Measurements from ENCODE around the gene HOXD10.

The HOXD10 gene

GRCh38 chr2:176107731-176108181 lies 8.8 kb upstream of the HOXD10 start:
- no peak for DNase-seq

- no peak for DNase-seq
Observed at GRCh38 chr2:176109192-176109901, 7.2 kb upstream of the HOXD10 start.

DNA sequence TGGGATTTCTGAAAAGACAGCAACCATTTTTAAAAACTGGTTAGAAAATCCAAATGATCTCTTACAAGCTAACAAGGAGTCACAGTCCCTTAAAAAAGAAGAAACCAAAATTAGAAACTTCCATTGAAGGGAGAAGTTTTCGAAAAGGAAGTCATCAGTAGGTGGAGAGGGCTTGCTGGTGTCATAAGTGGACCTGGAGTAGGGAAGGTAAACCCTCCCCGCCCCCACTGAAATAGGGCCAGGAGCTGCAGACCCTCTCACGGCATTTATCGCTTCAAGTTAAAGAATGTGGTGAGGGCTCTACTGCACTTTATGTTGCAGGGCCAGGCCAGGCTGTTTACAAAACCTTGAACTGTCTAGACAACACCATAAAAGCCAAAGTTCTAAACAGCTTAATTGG lies 6.6 kb upstream of the HOXD10 start:
- DNase-seq = no peak

DNA sequence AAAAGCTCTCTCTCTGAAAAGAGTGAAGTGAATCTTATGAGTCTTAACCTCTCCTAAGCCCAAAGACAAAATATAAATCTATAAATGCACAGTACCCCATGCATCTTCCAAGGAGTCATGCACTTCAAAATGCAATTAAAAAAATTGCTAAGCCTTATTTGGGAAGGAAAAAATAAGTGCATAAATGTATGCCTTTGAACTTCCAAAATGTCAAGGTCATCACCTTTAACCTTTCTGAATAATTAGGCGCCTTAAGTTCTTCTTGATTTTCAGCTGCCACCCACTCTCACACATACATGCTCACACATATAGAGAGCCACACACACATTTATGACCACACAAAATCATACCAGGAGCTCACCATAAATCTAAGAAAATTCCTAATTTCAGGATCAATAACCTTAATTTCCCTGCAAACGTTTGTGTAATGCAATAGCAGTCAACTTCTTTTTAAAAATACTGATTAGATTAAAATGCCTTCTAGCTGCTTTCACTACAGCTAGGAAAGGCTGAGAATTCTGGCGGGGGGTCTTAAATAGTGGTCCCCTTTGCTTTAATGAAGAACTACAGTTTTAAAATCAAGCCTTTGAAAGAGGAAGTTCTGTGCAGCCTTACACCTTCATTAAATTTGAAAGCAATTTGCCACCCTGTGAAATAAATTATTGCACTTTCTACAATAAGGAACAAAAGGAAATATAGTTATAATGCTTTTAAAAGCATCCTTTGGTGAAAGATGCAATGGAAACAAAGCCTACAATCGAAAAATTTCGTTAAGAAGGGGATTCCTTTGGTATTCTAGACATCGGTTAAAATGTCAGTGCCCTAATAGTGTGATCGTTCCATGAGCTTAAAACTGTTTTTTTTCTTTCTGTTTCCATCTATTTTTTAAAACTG lies 5.9 kb upstream of the HOXD10 start:
- DNase-seq = no peak

GRCh38 chr2:176111309-176111663 lies 5.3 kb upstream of the HOXD10 start:
- peak; percentile 60 for DNase-seq

DNA sequence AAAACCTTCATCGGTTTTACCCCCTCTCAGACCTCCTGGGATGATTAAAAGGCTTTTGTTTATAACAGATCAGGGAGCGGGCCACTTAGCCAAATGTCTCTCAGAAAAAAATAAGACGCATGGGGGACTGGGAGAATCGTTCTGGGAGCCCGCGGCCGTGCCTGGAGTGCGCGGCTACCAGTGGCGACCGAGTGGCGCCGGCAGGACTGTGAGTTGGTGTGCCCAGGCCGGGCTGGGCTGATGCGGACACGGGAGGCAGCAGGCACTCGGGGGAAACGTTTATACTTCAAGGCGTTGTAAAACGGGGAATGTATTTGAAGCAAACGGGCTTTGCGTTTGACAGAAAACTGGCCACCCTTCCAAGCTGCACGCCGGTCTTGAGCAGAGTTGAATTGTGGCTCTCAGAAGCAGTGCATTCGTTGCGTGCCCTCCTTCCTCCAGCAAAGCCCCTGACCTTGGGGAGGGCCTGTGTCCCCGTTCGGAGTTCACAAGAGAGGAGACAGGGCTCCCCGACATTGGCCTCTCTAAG lies 4.7 kb upstream of the HOXD10 start:
- no peak for DNase-seq

DNA sequence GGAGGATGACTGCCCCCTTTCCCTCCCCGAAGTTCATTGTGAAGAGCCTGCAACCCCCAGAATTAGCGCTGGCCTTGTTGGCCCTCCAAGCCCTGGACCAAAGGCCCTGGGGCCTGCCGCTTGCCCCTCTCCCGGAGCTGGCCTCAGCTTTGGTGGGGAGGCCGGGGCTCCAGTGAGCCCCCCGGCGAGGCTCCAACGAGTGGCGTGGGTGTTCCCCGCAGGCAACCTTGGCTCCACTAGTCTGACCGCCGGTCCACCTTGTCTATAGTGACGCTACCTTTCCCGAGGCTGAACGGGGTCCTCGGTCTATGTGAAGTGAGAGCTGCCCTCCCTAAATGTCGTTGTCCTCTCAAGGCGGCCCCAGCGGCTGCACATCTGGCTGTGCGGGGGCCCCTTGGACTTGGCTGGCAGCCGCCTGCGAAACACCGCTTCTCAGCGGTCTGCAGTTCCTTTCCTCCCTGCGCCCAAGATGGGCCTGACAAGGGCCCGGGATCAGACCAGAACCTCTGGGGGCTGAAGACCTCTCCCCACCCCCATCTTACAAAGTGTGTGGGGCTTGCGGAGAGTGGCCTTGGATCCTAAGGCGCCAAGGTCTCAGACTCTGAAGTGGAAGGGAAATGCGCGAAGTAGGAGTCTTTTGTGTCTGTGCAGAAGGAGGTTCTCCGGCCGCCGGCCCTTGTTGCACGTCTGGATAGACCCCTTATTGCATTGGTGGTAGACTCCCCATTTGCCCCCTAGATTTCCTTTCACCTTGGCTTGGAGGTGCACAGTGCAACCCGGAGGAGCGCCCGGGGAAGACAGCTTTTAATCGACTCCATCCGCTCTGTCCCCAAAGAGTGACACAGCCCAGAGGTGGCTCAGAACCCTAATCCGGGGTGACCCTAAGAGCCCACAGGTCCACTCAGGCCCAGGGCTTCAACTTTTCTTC lies 3.9 kb upstream of the HOXD10 start:
- DNase-seq = no peak

DNA sequence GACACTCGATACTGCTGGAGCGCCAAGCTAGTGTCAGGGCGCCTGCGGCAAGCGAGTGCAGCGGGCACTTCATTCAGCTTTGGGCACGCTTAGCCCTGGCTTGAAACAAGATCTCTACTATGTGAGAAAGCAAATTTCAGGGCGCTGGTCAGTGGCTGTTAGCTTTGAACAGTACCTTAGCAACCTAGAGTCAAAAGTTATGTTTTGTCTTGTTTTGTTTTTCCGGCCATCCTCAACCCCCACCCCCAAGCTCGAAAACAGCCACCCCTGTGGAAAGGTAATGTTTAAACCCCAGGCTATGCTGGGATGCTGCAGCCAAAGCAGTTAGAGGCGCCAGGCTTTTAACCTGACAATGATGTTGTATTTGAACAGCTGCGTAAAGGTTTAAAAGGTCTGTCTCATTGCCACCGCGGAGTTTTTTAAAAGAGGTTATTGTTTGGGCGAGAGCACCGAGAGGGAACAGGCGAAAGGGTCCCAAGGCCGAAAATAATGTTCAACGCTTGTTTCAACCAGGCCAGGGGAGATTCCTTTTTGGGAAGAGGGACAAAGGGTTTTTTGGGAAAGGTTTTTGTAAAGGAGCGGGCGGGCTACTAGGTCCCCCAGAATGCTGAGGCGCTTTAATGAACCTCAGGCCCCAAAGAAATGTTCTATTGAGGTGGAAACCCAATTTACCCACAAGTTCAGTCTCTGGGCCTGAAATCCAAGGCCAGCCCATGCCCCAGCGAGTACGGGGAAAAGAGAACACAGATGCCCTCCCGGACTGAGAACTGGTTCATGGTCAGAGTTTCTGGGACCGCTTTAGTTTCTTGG lies 2.3 kb upstream of the HOXD10 start:
- peak; percentile 62 for DNase-seq

GRCh38 chr2:176114930-176115625 lies 1.5 kb upstream of the HOXD10 start:
- DNase-seq = no peak

GRCh38 chr2:176117162-176117822 lies 714 bp downstream of the HOXD10 start:
- DNase-seq = no peak

DNA sequence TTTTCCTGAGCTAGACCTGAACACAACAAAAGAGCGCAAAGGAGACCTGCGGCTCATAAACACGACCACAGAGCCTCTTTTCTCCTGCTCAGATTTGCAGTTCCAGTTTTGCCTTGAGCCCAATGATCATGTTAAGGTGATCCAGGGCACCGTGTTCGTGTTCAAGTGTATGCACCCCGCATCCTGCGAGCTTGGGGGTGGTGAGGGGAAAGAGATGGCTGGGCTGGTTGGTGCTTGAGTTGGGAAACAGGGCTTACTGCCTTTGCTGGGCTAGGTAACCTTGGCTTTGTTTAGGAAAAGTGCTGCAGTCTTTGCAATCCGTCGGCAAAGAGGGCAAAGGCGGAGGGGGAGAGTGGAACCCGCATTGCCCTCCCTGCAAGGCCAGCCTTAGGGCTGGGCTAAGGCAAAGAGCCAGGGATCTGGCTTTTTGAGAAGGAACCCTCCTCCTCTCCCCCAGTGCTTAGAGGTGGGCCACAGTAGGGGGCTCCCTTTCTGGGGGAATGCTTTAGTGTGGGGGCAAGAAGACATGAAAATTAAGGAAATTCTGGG lies 1.3 kb downstream of the HOXD10 start:
- no peak for DNase-seq

DNA sequence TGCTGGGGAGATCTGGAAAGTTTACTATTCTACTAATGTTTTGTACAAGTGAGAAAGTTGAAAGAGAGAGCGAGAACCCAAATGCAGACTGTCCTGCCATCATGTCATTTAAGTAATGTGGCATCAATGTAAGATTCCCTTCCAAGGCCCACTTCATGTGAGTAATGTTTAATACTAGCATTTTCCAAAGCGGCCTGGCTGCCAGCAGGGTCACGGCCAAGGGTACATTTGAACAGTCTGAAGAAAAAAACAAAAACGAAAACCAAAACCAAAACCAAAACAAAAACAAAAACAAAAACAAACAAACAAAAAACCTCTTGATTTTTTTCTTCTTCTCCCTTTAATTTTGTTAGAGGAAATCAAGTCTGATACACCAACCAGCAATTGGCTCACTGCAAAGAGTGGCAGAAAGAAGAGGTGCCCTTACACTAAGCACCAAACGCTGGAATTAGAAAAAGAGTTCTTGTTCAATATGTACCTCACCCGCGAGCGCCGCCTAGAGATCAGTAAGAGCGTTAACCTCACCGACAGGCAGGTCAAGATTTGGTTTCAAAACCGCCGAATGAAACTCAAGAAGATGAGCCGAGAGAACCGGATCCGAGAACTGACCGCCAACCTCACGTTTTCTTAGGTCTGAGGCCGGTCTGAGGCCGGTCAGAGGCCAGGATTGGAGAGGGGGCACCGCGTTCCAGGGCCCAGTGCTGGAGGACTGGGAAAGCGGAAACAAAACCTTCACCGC lies 2.2 kb downstream of the HOXD10 start:
- peak; percentile 39 for DNase-seq

DNA sequence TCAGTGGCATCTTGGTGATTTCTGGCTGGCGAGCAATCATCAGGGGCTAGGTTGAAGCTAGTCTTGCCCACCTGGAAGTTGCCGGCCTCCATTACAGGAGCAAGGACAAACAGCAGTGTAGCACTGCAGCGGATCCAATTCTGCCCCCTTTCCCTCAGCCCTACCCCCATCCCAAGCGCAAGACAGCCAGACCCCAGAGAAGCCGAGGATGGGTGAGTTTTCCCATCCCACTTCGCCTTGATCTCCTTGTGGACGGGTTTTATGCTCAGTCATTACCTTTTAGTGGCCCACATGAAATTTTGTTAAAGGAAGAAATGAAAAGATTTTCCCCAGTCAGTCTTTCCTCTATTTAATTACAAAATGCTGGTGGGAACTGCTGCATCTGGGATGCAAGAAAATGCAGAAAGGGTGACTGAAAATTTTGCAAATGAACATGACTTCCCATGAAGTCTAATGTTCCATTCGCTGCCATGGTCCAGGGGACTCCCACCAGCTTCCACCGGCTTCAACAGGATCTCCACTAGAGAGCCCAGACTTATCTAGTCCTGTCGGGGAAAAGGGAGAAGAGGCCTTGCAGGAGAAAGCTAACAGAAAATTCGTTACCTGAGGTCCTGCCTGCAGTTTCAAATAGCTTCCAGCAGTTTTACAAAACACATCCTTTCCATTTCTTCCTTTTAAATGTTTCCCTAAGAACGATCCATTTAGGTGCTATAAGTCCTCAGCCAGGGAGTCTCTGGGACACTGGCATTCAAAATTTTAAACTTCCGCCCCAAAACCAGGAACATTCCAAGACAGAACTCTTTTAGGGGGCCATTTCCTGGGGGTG lies 4.0 kb downstream of the HOXD10 start:
- DNase-seq = no peak

DNA sequence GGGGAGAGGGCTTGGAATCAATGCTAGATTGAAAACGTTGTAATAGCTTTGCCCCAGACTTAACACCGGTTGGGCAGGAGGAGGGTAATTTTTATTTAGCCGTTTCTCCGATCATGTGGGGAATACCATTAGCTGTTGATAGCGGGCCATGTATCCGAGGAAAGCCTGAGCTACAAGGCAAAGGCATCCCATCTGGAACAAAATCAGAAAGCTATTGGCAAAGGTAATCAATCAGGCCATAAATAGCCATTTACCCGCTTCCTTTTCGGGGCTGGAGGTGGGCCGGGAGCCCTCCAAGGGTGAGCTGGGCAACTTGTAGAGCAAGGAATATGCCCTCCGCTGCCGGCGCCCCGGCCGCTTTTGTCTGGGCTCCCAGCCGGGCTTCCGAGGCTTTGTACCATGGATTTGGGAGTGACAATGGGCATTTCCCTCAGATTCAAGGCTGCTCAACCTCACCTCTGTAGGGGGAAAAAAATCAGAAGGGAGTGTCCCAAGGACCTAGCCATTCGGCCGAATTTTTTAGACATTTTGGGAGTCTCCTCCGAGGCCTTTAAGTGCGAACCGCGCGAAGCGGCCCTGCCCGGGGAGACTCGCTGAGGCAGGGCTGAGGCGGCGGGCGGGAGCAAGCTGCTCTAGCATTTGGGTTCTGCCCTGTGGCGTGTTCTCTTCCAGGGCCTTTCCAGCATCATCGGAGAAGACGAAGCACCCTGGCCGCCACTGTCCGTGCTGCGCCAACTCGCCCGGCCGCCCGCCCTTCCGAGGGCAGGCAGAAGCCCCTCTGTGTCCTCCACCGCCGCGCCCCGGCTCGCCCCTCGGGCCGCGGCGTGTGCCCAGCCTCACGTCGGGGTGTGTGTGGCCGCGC lies 4.8 kb downstream of the HOXD10 start:
- no peak for DNase-seq

GRCh38 chr2:176122052-176122682 lies 5.6 kb downstream of the HOXD10 start:
- peak; percentile 49 for DNase-seq

- no peak for DNase-seq
Observed at GRCh38 chr2:176122683-176123410, 6.3 kb downstream of the HOXD10 start, which contains the start of gene HOXD9. HOXD9 (plus strand) TSS chr2:176122719; CDS start chr2:176122769, 50 bp downstream.
